WTC11 (cell line): Measurements from ENCODE around the gene NFIL3. TPM values are rescaled to one million over a fixed set of nuclear protein-coding genes. Genes with fewer than 3 reads are reported as not detected.

ENCODE experiments used
- ATAC-seq: fragments of 200-7000 bp; cut with Tn5 transposase; 2 replicates; pipeline ENCODE4 v1.10.0; 2021; ENCODE audit warnings: mild to moderate bottlenecking, moderate library complexity
- CTCF ChIA-PET: fragments of 300-600 bp; sonication (Branson Sonifier 250); formaldehyde crosslinking; loops from one replicate; lab custom pipeline; 2021; ENCODE audit warnings: antibody characterized with exemption; lab: Charles Lee
- POLR2A ChIA-PET: fragments of 350-600 bp; sonication (Branson Sonifier 250); formaldehyde crosslinking; loops from one replicate; lab custom pipeline; 2021; ENCODE audit warnings: antibody characterized with exemption; lab: Charles Lee
- DNase-seq: peaks from one replicate; pipeline ENCODE4 v3.0.0; 2021; ENCODE audit warnings: low spot score
- H3K27ac Mint-ChIP-seq: 2 replicates; pipeline ENCODE4 v1.8.0; 2021; ENCODE audit warnings: mixed read lengths
- H3K27me3 Mint-ChIP-seq: 2 replicates; pipeline ENCODE4 v1.8.0; 2021; ENCODE audit warnings: low read depth, mild to moderate bottlenecking, moderate library complexity, mixed read lengths
- H3K36me3 Mint-ChIP-seq: 2 replicates; pipeline ENCODE4 v1.8.0; 2021; ENCODE audit warnings: mixed read lengths
- H3K4me1 Mint-ChIP-seq: 2 replicates; pipeline ENCODE4 v1.8.0; 2022; ENCODE audit warnings: mixed read lengths
- H3K4me3 Mint-ChIP-seq: 2 replicates; pipeline ENCODE4 v1.8.0; 2021; ENCODE audit warnings: mild to moderate bottlenecking, moderate library complexity, mixed read lengths
- H3K9me3 Mint-ChIP-seq: 2 replicates; pipeline ENCODE4 v1.8.0; 2021; ENCODE audit warnings: mixed read lengths
- ATF1 ChIP-seq: sonication (generic); formaldehyde crosslinking; IDR thresholded peaks from 2 replicates; pipeline ENCODE4 v1.8.1; 2023; ENCODE audit warnings: mild to moderate bottlenecking, moderate library complexity, missing genetic modification reagents
- CREB1 ChIP-seq: sonication (generic); formaldehyde crosslinking; IDR thresholded peaks from 2 replicates; pipeline ENCODE4 v1.8.0; 2023; ENCODE audit warnings: mild to moderate bottlenecking, missing genetic modification reagents
- GTF2I ChIP-seq: fragments of 250-450 bp; sonication (Bioruptor Pico); conservative IDR thresholded peaks from 2 replicates; pipeline ENCODE4 v1.4.0; 2021; ENCODE audit warnings: mild to moderate bottlenecking
- NR1H2 ChIP-seq: sonication (generic); formaldehyde crosslinking; IDR thresholded peaks from 2 replicates; pipeline ENCODE4 v1.9.0; 2021; ENCODE audit warnings: mild to moderate bottlenecking, moderate library complexity, missing genetic modification reagents
- NR2C2 ChIP-seq: sonication (generic); formaldehyde crosslinking; IDR thresholded peaks from 2 replicates; pipeline ENCODE4 v1.8.0; 2022; ENCODE audit warnings: mild to moderate bottlenecking, missing genetic modification reagents
- OVOL2 ChIP-seq: fragments of 250-450 bp; sonication (Bioruptor Pico); IDR thresholded peaks from 2 replicates; pipeline ENCODE4 v1.9.0; 2021; ENCODE audit warnings: mild to moderate bottlenecking, borderline replicate concordance
- RELA ChIP-seq: sonication (generic); formaldehyde crosslinking; IDR thresholded peaks from 2 replicates; pipeline ENCODE4 v1.8.1; 2022; ENCODE audit warnings: missing genetic modification reagents, mild to moderate bottlenecking, borderline replicate concordance
- SMAD3 ChIP-seq: sonication (generic); formaldehyde crosslinking; IDR thresholded peaks from 2 replicates; pipeline ENCODE4 v1.8.0; 2022; ENCODE audit warnings: missing genetic modification reagents, mild to moderate bottlenecking, borderline replicate concordance
- SOX15 ChIP-seq: fragments of 250-450 bp; sonication (Bioruptor Pico); IDR thresholded peaks from 2 replicates; pipeline ENCODE4 v1.9.0; 2021; ENCODE audit warnings: mild to moderate bottlenecking
- SP1 ChIP-seq: sonication (generic); formaldehyde crosslinking; conservative IDR thresholded peaks from 2 replicates; pipeline ENCODE4 v1.8.1; 2022; ENCODE audit warnings: missing genetic modification reagents
- ZNF121 ChIP-seq: sonication (generic); formaldehyde crosslinking; IDR thresholded peaks from 2 replicates; pipeline ENCODE4 v1.8.0; 2023; ENCODE audit warnings: missing genetic modification reagents
- ZNF219 ChIP-seq: sonication (generic); formaldehyde crosslinking; IDR thresholded peaks from 2 replicates; pipeline ENCODE4 v1.8.0; 2023; ENCODE audit warnings: missing genetic modification reagents, mild to moderate bottlenecking, borderline replicate concordance
- ZNF396 ChIP-seq: fragments of 250-450 bp; sonication (Bioruptor Pico); IDR thresholded peaks from 2 replicates; pipeline ENCODE4 v1.8.0; 2021; ENCODE audit warnings: mild to moderate bottlenecking, moderate library complexity, borderline replicate concordance
- ZNF416 ChIP-seq: fragments of 250-450 bp; sonication (Bioruptor Pico); IDR thresholded peaks from 2 replicates; pipeline ENCODE4 v1.9.0; 2021; ENCODE audit warnings: mild to moderate bottlenecking, inconsistent platforms
- ZNF671 ChIP-seq: fragments of 250-450 bp; sonication (Bioruptor Pico); IDR thresholded peaks from 2 replicates; pipeline ENCODE4 v1.8.0; 2021; ENCODE audit warnings: mild to moderate bottlenecking
- total RNA-seq: library from RNA; stranded (reverse); gene quantifications from 3 replicates; pipeline ENCODE4 v1.2.3, GENCODE V29; 2021
- TF ChIP-seq, protein P1 (sequence below): sonication (generic); formaldehyde crosslinking; IDR thresholded peaks from 2 replicates; pipeline ENCODE4 v1.8.1; 2022; ENCODE audit warnings: missing genetic modification reagents, borderline replicate concordance
- TF ChIP-seq, protein P2 (sequence below): sonication (generic); formaldehyde crosslinking; IDR thresholded peaks from 2 replicates; pipeline ENCODE4 v1.8.0; 2023; ENCODE audit warnings: missing genetic modification reagents
- TF ChIP-seq, protein P3 (sequence below): fragments of 250-450 bp; sonication (Bioruptor Pico); IDR thresholded peaks from 2 replicates; pipeline ENCODE4 v1.8.0; 2021; ENCODE audit warnings: mild to moderate bottlenecking
- TF ChIP-seq, protein P4 (sequence below): sonication (generic); formaldehyde crosslinking; IDR thresholded peaks from 2 replicates; pipeline ENCODE4 v1.8.1; 2023; ENCODE audit warnings: mild to moderate bottlenecking, missing genetic modification reagents, moderate library complexity

NFIL3 gene
- total RNA-seq, 1 experiment from 2014 or later: 11.8 TPM

DNA sequence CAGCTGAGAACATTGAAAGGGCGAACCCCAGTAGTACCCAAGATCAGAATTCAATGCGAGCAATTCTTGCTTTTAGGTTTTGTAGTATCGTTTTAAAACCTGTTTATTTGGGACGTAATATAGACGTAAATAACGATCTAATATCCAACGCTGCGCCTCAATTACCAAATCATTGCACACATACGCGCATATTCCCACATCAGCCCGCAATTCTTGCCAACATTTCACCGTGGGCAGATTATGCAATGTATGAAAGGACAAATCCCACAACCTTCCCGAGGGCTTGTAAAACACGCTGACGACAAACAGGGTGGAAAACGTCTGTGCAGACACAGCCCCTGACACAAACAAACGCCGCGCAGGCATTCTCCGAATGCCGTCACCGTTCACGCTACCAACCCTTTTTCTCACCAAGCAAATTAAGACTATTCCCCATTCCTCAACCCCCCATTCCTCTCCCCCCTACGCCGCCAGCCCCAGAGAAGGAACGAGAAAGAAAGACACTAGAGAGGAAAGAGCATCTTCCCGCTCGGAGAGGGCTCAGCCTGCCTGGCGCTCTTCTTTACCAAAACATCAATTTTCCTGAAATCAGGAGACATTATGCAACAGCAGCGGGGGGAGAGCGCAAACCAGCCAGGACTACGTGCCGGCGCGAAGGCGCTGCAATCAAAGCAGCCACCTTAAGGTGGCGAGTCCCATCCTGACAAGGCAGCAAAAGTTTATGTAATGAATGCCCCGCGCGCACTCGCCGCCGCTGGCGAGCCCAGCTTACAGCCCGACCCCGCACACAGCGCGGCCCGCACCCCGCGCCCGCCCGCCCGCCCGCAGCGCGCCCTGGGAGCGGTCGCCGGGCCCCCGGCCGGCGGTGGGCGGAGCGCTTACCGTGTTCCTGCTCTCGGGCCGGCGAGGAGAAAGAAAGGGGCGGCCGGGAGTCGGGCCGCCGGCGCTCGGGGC lies 597 bp downstream of the NFIL3 start (continued):
- TF ChIP-seq, protein P1, sequence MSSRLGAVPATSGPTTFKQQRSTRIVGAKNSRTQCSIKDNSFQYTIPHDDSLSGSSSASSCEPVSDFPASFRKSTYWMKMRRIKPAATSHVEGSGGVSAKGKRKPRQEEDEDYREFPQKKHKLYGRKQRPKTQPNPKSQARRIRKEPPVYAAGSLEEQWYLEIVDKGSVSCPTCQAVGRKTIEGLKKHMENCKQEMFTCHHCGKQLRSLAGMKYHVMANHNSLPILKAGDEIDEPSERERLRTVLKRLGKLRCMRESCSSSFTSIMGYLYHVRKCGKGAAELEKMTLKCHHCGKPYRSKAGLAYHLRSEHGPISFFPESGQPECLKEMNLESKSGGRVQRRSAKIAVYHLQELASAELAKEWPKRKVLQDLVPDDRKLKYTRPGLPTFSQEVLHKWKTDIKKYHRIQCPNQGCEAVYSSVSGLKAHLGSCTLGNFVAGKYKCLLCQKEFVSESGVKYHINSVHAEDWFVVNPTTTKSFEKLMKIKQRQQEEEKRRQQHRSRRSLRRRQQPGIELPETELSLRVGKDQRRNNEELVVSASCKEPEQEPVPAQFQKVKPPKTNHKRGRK (CRISPR knock-in tag): no peak
- no peak for TF ChIP-seq NR2C2 (CRISPR knock-in tag)
- TF ChIP-seq SMAD3: no peak
- no peak for TF ChIP-seq CREB1 (CRISPR knock-in tag)
- TF ChIP-seq, protein P2, sequence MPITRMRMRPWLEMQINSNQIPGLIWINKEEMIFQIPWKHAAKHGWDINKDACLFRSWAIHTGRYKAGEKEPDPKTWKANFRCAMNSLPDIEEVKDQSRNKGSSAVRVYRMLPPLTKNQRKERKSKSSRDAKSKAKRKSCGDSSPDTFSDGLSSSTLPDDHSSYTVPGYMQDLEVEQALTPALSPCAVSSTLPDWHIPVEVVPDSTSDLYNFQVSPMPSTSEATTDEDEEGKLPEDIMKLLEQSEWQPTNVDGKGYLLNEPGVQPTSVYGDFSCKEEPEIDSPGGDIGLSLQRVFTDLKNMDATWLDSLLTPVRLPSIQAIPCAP (CRISPR knock-in tag): no peak
- TF ChIP-seq ZNF671 (CRISPR knock-in tag): no peak
- TF ChIP-seq ZNF416: no peak
- no peak for TF ChIP-seq ATF1 (CRISPR knock-in tag)
- no peak for TF ChIP-seq NR1H2
- no peak for TF ChIP-seq OVOL2 (CRISPR knock-in tag)

DNA sequence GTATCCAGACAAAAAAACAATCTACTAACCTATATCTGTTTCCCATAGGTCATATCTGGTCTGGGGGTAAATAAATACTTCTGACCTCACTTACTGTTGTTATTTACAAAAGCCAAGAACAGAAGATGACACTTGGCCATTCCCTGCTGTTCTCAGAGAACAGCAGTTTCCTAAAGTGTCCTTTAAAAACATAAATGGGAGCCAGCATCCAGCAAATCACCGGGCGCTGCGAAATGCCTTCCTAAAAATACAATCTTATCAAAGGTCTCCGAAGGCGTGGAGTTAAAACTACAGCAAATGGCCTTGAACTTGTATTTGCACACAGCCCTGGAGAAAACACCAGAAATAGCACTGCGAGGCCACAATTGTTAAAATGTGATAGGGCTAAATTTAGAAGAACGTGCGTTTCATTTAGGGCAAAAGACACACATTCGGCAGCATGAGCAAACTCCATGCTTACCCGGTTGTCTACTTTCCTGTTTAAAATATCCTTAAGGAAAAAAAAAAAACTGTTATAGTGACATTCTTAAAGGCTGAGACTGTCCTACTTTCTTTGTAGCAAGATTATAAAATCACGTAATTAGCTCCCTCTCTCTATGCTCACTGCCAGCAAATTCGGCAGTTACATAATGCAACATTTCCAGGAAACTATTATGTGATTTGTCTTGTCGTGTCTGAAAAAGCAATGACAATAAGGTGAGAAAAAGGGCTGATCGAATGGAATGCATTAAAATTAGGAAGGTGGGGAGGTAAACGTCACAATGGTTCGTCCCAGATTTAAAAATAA lies 1.5 kb downstream of the NFIL3 start:
- H3K4me3 Mint-ChIP-seq: peak overlapping the region; percentile 99
- TF ChIP-seq RELA (CRISPR knock-in tag) (no peak), GTF2I (CRISPR knock-in tag) (no peak), SOX15 (CRISPR knock-in tag) (no peak), SMAD3 (no peak), ZNF396 (CRISPR knock-in tag) (no peak), ZNF219 (CRISPR knock-in tag) (no peak)
- TF ChIP-seq, protein P3, sequence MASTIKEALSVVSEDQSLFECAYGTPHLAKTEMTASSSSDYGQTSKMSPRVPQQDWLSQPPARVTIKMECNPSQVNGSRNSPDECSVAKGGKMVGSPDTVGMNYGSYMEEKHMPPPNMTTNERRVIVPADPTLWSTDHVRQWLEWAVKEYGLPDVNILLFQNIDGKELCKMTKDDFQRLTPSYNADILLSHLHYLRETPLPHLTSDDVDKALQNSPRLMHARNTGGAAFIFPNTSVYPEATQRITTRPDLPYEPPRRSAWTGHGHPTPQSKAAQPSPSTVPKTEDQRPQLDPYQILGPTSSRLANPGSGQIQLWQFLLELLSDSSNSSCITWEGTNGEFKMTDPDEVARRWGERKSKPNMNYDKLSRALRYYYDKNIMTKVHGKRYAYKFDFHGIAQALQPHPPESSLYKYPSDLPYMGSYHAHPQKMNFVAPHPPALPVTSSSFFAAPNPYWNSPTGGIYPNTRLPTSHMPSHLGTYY (CRISPR knock-in tag): no peak
- ChIA-PET CTCF (interaction anchor here (0.7 kb wide), 2 partner anchors 45 to 179 kb away, joined by 3 to 4 read pairs; no protein-coding TSS in a partner anchor), POLR2A (no interaction called here)
- no peak for DNase-seq
- H3K4me1 Mint-ChIP-seq: peaks cover 42% of the 10 kb centered on the region
- no peaks in the 10 kb centered on the region for H3K36me3 Mint-ChIP-seq
- no peak for ATAC-seq
- H3K27me3 Mint-ChIP-seq: peaks cover 52% of the 10 kb centered on the region
- 0 out of 2 replicates have a peak overlapping the region, but pooled peaks have one; percentile 21 for H3K27ac Mint-ChIP-seq
- H3K9me3 Mint-ChIP-seq: no peaks in the 10 kb centered on the region

DNA sequence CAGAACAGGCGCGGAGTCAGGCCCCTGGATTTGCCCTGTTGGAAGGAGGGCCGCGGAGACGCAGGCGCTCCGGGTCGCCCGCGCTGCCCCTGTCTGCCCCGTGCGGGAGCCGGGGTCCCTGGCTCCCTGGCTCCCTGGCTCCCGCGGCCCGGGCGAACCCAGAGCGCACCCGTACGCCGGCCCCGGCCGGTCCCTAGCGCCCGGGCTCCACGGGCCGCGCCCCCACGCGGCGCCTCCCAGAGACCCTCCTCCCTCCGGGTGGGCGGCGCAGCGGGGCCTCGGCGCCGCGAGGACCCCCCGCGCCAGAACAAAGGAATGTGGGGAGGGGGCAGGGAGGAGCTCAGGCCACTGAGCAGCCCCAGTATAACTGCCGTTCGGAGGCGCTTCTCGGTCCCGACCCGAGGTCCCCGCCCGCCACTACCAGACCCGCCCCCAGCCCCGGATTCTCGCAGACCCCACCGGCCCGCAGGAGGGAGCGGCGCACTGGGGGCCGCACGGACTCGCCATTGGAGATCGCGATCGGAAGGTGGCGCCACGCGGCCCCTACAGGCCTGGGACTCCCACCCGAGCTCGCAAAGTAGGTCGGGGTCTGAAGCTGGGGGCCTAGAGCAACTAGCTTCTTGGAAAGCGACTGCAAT lies 2.4 kb downstream of the NFIL3 start:
- TF ChIP-seq ZNF396 (CRISPR knock-in tag) (no peak), ZNF121 (no peak), SP1 (CRISPR knock-in tag) (peak; percentile 9; the same call in 1 of the 2 replicates)
- TF ChIP-seq, protein P4, sequence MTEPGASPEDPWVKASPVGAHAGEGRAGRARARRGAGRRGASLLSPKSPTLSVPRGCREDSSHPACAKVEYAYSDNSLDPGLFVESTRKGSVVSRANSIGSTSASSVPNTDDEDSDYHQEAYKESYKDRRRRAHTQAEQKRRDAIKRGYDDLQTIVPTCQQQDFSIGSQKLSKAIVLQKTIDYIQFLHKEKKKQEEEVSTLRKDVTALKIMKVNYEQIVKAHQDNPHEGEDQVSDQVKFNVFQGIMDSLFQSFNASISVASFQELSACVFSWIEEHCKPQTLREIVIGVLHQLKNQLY: no peak
- POLR2A ChIA-PET: interaction anchor here (1.2 kb wide), 1 partner anchor 9 kb away, joined by 5 read pairs; no protein-coding TSS in a partner anchor
- Mint-ChIP-seq H3K27ac (no peak overlapping the region), H3K36me3 (no peaks in the 10 kb centered on the region), H3K4me1 (peaks cover 42% of the 10 kb centered on the region), H3K4me3 (peak overlapping the region; percentile 99), H3K27me3 (peaks cover 52% of the 10 kb centered on the region), H3K9me3 (no peaks in the 10 kb centered on the region)
- DNase-seq: peak; percentile 60
- CTCF ChIA-PET: interaction anchor here (0.7 to 1.6 kb wide), 3 partner anchors 44 to 436 kb away, joined by 3 to 4 read pairs (median 3); no protein-coding TSS in a partner anchor
- peak; percentile 32 for ATAC-seq
